A549 (cell line): ENCODE data around the gene OOSP1. TPM values are rescaled to one million over a fixed set of nuclear protein-coding genes. Genes with fewer than 3 reads are reported as not detected.
"Not testable (repeated sequence)": the region's sequence is repeated elsewhere in the genome, so short reads cannot be mapped to it uniquely, and the experiment has no call there.

ENCODE experiments used
- ATAC-seq, 2 experiments: fragments of 200-7000 bp in 1 of 2; fragments of >200 bp in 1 of 2; cut with Nextera tagmentation in 1 of 2; cut with Tn5 transposase in 1 of 2; 3 replicates each; pipeline versions ENCODE4 v1.8.0 to v1.9.1; 2018 to 2020; ENCODE audit warnings: mild to moderate bottlenecking in 1 of 2, moderate library complexity in 1 of 2
- CTCF ChIA-PET: fragments of 300-600 bp; sonication (Branson Sonifier 250); formaldehyde crosslinking; extraction: SDS; loops from one replicate; lab custom pipeline; 2021; ENCODE audit warnings: antibody characterized with exemption, inconsistent platforms; lab: Yijun Ruan, JAX
- POLR2A ChIA-PET: fragments of 350-600 bp; formaldehyde crosslinking; extraction: SDS; loops from one replicate; lab custom pipeline; 2021; ENCODE audit warnings: antibody characterized with exemption, inconsistent platforms; lab: Yijun Ruan, JAX
- DNase-seq, 2 experiments: peaks; one replicate each; pipeline versions ENCODE4 v3.0.0 to v3.0.0-alpha.2; 2011 to 2016; ENCODE audit warnings: low read depth in 1 of 2, low spot score in 1 of 2
- FAIRE-seq: peaks from 2 replicates; lab custom pipeline; 2011; peaks lifted over from hg19 to GRCh38; lab: Jason Lieb, UNC
- H3K27ac ChIP-seq, 2 experiments: fragments of >200 bp; sonication (Bioruptor Twin); formaldehyde crosslinking; 3 replicates each; pipeline ENCODE4 v1.5.1; 2016 to 2017
- H3K4me1 ChIP-seq: fragments of >200 bp; sonication (Bioruptor Twin); formaldehyde crosslinking; 3 replicates; pipeline ENCODE4 v1.6.1; 2016
- H3K4me2 ChIP-seq: fragments of >200 bp; sonication (Bioruptor Twin); formaldehyde crosslinking; 3 replicates; pipeline ENCODE4 v1.6.1; 2016
- H3K4me3 ChIP-seq: fragments of >200 bp; sonication (Bioruptor Twin); formaldehyde crosslinking; 3 replicates; pipeline ENCODE4 v1.5.1; 2016
- H3K9me3 ChIP-seq: fragments of >200 bp; sonication (Bioruptor Twin); formaldehyde crosslinking; 3 replicates; pipeline ENCODE4 v1.6.1; 2016
- BHLHE40 ChIP-seq: IDR thresholded peaks from 2 replicates; pipeline ENCODE4 v1.6.1; 2012; ENCODE audit warnings: low read depth, low read length, inconsistent platforms
- CBX2 ChIP-seq: fragments of 200-600 bp; sonication (generic); IDR thresholded peaks from 2 replicates; pipeline ENCODE4 v1.6.1; 2016; ENCODE audit warnings: low read depth, mild to moderate bottlenecking, borderline replicate concordance
- CHD2 ChIP-seq: fragments of 150-350 bp; IDR thresholded peaks from 2 replicates; pipeline ENCODE4 v1.6.1; 2014; ENCODE audit warnings: low read length; ENCODE audit not compliant: partially characterized antibody
- EP300 ChIP-seq, 2 experiments: fragments of >200 bp; sonication (Bioruptor Twin); formaldehyde crosslinking; IDR thresholded peaks; 2 replicates in 1 of 2; 3 replicates in 1 of 2; pipeline ENCODE4 v1.6.1; 2016 to 2017
- FOSB ChIP-seq: fragments of 250-450 bp; sonication (Bioruptor Pico); IDR thresholded peaks from 2 replicates; pipeline ENCODE4 v1.5.0; 2020; ENCODE audit warnings: mild to moderate bottlenecking, moderate library complexity
- FOXS1 ChIP-seq: fragments of 250-450 bp; sonication (Bioruptor Pico); IDR thresholded peaks from 2 replicates; pipeline ENCODE4 v1.5.0; 2020; ENCODE audit warnings: mild to moderate bottlenecking, moderate library complexity
- HES2 ChIP-seq: fragments of >200 bp; sonication (Bioruptor Twin); formaldehyde crosslinking; IDR thresholded peaks from 2 replicates; pipeline ENCODE4 v1.6.1; 2016
- HMGXB4 ChIP-seq: fragments of 250-450 bp; sonication (Bioruptor Pico); IDR thresholded peaks from 2 replicates; pipeline ENCODE4 v1.5.0; 2021; ENCODE audit warnings: mild to moderate bottlenecking, moderate library complexity, borderline replicate concordance
- KDM5A ChIP-seq: fragments of 200-600 bp; sonication (generic); IDR thresholded peaks from 2 replicates; pipeline ENCODE4 v1.6.1; 2016; ENCODE audit warnings: antibody characterized with exemption, mild to moderate bottlenecking
- MYC ChIP-seq: IDR thresholded peaks from 2 replicates; pipeline ENCODE4 v1.6.1; 2012; ENCODE audit warnings: mild to moderate bottlenecking, inconsistent platforms, low read length, improper control_type of control experiment, borderline replicate concordance
- NR3C1 ChIP-seq: fragments of >200 bp; sonication (Bioruptor Twin); formaldehyde crosslinking; IDR thresholded peaks from 3 replicates; pipeline ENCODE4 v1.6.1; 2017
- PBX3 ChIP-seq: IDR thresholded peaks from 2 replicates; pipeline ENCODE4 v1.6.1; 2012
- TP53 ChIP-seq: fragments of 250-450 bp; sonication (Bioruptor Pico); IDR thresholded peaks from 2 replicates; pipeline ENCODE4 v1.5.0; 2021; ENCODE audit warnings: mild to moderate bottlenecking, moderate library complexity
- WGBS: methylation state at CpG from one replicate; pipeline ENCODE4 v1.1.6; 2017; ENCODE audit errors: missing lambda C conversion rate; 5-methylcytosine and 5-hydroxymethylcytosine counted together
- polyA plus RNA-seq, 4 experiments: library from polyadenylated mRNA; depleted of rRNA in 3 of 4; stranded (reverse); fragments of >200 nt; fragmentation: RNase III in 1 of 4; extraction: RNeasy Plus Mini Kit Qiagen cat#74134 plus additional on column Dnase treatment in 1 of 4; gene quantifications; 2 replicates in 3 of 4; 3 replicates in 1 of 4; pipeline ENCODE4 v1.2.3, GENCODE V29; 2011 to 2017
- TF ChIP-seq, protein P1 (sequence below): fragments of 150-350 bp; IDR thresholded peaks from 2 replicates; pipeline ENCODE4 v1.6.1; 2014; ENCODE audit warnings: low read depth, mild to moderate bottlenecking, low read length
- TF ChIP-seq, protein P2 (sequence below): fragments of 450-650 bp; IDR thresholded peaks from 2 replicates; pipeline ENCODE4 v1.6.1; 2014; ENCODE audit warnings: antibody characterized with exemption

Gene OOSP1
- polyA plus RNA-seq, 2 of the 4 experiments (the other 2 are of a cell fraction) = not detected

DNA sequence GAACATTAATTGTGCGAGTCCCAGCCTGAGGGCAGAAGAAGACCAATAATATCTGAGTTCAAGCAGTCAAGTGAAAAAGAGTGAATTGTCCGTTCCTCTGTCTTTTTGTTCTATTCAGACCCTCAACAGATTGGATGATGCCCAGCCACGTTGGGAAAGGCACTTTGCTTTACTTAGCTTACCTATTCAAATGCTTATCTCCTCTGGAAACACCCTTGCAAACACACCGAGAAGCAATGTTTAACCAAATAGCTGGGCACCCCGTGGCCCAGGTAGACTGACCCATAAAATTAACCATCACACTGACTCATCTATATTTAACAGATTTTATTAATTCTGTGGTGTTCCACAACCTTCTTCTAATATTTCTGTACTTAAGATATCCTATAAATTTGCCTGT, 34.9 kb downstream of the OOSP1 start:
- WGBS = 27% methylated on average over 5 of the region's 5 CpGs
- ATAC-seq (no peak), FAIRE-seq (no peak), DNase-seq (no peak)
- no peak overlapping the region for H3K27ac ChIP-seq
- H3K4me3 ChIP-seq = no peak overlapping the region
- ChIA-PET CTCF (no interaction called here), POLR2A (no interaction called here)
- H3K4me1 ChIP-seq = no peaks in the 10 kb centered on the region
- no peak overlapping the region for H3K4me2 ChIP-seq
- no peaks in the 10 kb centered on the region for H3K9me3 ChIP-seq
- no peak for TF ChIP-seq HES2
- no peak for TF ChIP-seq EP300 (IDR thresholded peaks at IDR 0.05)
- no peak for TF ChIP-seq NR3C1
- no peak for TF ChIP-seq CBX2
- TF ChIP-seq, protein P1, sequence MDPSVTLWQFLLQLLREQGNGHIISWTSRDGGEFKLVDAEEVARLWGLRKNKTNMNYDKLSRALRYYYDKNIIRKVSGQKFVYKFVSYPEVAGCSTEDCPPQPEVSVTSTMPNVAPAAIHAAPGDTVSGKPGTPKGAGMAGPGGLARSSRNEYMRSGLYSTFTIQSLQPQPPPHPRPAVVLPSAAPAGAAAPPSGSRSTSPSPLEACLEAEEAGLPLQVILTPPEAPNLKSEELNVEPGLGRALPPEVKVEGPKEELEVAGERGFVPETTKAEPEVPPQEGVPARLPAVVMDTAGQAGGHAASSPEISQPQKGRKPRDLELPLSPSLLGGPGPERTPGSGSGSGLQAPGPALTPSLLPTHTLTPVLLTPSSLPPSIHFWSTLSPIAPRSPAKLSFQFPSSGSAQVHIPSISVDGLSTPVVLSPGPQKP = no peak
- no peak for TF ChIP-seq PBX3
- TF ChIP-seq KDM5A = no peak
- no peak for TF ChIP-seq HMGXB4 (CRISPR knock-in tag)
- TF ChIP-seq TP53 (CRISPR knock-in tag) = no peak
- TF ChIP-seq MYC = no peak
- no peak for TF ChIP-seq BHLHE40
- no peak for TF ChIP-seq FOXS1 (CRISPR knock-in tag)
- TF ChIP-seq, protein P2, sequence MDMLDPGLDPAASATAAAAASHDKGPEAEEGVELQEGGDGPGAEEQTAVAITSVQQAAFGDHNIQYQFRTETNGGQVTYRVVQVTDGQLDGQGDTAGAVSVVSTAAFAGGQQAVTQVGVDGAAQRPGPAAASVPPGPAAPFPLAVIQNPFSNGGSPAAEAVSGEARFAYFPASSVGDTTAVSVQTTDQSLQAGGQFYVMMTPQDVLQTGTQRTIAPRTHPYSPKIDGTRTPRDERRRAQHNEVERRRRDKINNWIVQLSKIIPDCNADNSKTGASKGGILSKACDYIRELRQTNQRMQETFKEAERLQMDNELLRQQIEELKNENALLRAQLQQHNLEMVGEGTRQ = no peak
- no peak for TF ChIP-seq CHD2

DNA sequence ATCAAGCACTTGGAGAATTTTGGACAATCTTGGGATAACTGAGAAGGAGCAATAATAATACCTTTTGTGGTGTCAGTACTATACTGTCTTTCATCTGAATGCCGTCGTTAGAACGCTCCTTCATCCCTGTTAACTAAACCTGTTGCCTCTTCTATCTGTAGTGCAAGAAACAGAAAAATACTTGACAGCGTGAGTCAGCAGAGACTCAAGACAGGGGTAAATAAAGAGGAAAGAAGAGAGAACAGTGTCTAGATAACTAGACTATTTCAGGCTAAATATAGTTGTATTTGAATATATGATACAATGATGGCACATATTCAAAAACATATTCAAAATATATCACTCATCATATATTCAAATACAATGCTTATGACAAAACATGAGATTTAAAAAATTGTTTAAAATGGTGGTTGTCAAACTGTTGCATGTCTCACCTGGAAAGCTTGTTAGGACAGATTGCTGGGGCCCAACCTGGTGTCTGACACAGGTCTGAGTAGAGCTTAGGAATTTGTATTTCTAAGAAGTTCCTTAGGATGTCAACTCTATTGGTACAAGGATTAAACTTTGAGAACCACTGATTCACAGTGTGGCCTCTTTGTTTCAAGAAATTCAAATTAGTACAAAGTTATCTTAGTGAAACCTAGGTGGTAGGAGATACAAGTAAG, 43.0 kb downstream of the OOSP1 start:
- Histone ChIP-seq H3K4me3 (no peak overlapping the region), H3K27ac (no peak overlapping the region), H3K4me1 (no peaks in the 10 kb centered on the region), H3K9me3 (no peaks in the 10 kb centered on the region), H3K4me2 (no peak overlapping the region)
- ATAC-seq (no peak), FAIRE-seq (no peak), DNase-seq (no peak)
- TF ChIP-seq FOSB (CRISPR knock-in tag) = no peak
- WGBS = 27% methylated on average over 4 of the region's 4 CpGs
- ChIA-PET POLR2A (no interaction called here), CTCF (no interaction called here)

- 28% methylated on average over 4 of the region's 4 CpGs for WGBS
- not testable (repeated sequence) for DNase-seq, FAIRE-seq
Measured at GRCh38 chr11:59982037-59982436, 43.8 kb downstream of the OOSP1 start.

More at GRCh38 chr11:59982037-59982436, 43.8 kb downstream of the OOSP1 start:
- H3K4me3 ChIP-seq, H3K27ac ChIP-seq, ATAC-seq, H3K9me3 ChIP-seq, POLR2A ChIA-PET, CTCF ChIA-PET, H3K4me1 ChIP-seq, H3K4me2 ChIP-seq: not testable (repeated sequence)
